Stimulated activated CD4-positive, alpha-beta T cell treated with anti-CD3 and anti-CD28 coated beads, TNF-alpha, amount 100 ng/mL, for 1 hour (primary cell): ENCODE measurements around the gene TDRD12.
"Not testable (repeated sequence)": the region's sequence is repeated elsewhere in the genome, so short reads cannot be mapped to it uniquely, and the experiment has no call there.

Experiments
- DNase-seq, 3 donors: peaks; one replicate each; pipeline ENCODE4 v3.0.0-alpha.2; 2020; ENCODE audit warnings: low read depth in 3 of 3, low spot score in 1 of 3

TDRD12 gene

GRCh38 chr19:32863841-32864240 is 144.3 kb downstream of the TDRD12 start:
- DNase-seq = no peak

- DNase-seq = no peak
Observed at GRCh38 chr19:32864318-32865007, 144.9 kb downstream of the TDRD12 start.

- no peak for DNase-seq
Observed at GRCh38 chr19:32865326-32865725, 145.8 kb downstream of the TDRD12 start.

GRCh38 chr19:32866061-32866460 is 146.5 kb downstream of the TDRD12 start:
- DNase-seq = no peak

- no peak for DNase-seq
Observed at GRCh38 chr19:32866564-32867265, 147.1 kb downstream of the TDRD12 start.

- DNase-seq = not testable (repeated sequence)
Observed at GRCh38 chr19:32867436-32867835, 147.9 kb downstream of the TDRD12 start.

GRCh38 chr19:32868206-32868950 is 148.8 kb downstream of the TDRD12 start:
- no peak for DNase-seq

GRCh38 chr19:32869369-32869965 is 149.9 kb downstream of the TDRD12 start, which contains the start of gene SLC7A9:
TSS of gene SLC7A9 (minus strand) at chr19:32869767. CDS start at chr19:32868534, 1,233 bp downstream.
- DNase-seq = no peak

GRCh38 chr19:32869966-32870573 is 150.5 kb downstream of the TDRD12 start:
- no peak for DNase-seq

GRCh38 chr19:32870981-32871451 is 151.4 kb downstream of the TDRD12 start:
- DNase-seq = no peak

GRCh38 chr19:32872391-32872790 is 152.8 kb downstream of the TDRD12 start:
- DNase-seq = no peak

- no peak for DNase-seq
Observed at GRCh38 chr19:32873247-32873959, 153.8 kb downstream of the TDRD12 start.

- DNase-seq = no peak
Observed at GRCh38 chr19:32874605-32875004, 155.0 kb downstream of the TDRD12 start.

GRCh38 chr19:32875428-32875827 is 155.9 kb downstream of the TDRD12 start:
- DNase-seq = no peak

GRCh38 chr19:32876236-32876918 is 156.8 kb downstream of the TDRD12 start:
- no peak for DNase-seq

GRCh38 chr19:32876919-32877285 is 157.3 kb downstream of the TDRD12 start:
- no peak for DNase-seq
